K562 (cell line): ENCODE results near the gene GRIK2. TPM values are rescaled to one million over a fixed set of nuclear protein-coding genes. Genes with fewer than 3 reads are reported as not detected.

Source experiments
- ATAC-seq: fragments of 200-7000 bp; cut with Tn5 transposase; 3 replicates; pipeline ENCODE4 v1.9.1; 2020; ENCODE audit warnings: moderate library complexity
- BruUV-seq: library from RNA; stranded (reverse); fragments of 400-500 nt; replicated peaks from 2 replicates; lab custom pipeline; 2021; lab: Mats Ljungman, UMichigan
- CTCF ChIA-PET: fragments of 300-600 bp; formaldehyde crosslinking; extraction: SDS; loops from one replicate; lab custom pipeline; 2021; ENCODE audit warnings: low intra/inter-chr PET ratio; lab: Yijun Ruan, JAX
- POLR2A ChIA-PET: fragments of 300-600, 350-650 bp; sonication (Branson Sonifier 250); formaldehyde crosslinking; extraction: SDS; loops from one replicate; lab custom pipeline; 2021; ENCODE audit warnings: antibody characterized with exemption, inconsistent platforms; lab: Yijun Ruan, JAX
- DNase-seq, 4 experiments: peaks; one replicate each; pipeline versions ENCODE4 v3.0.0 to v3.0.0-alpha.2; 2011 to 2018; ENCODE audit warnings: low spot score in 3 of 4, mixed read lengths in 3 of 4; ENCODE audit errors: extremely low read depth in 1 of 4
- FAIRE-seq: peaks from 2 replicates; lab custom pipeline; 2011; peaks lifted over from hg19 to GRCh38; lab: Jason Lieb, UNC
- H2AFZ ChIP-seq: 2 replicates; pipeline ENCODE4 v1.6.0; 2011; ENCODE audit warnings: low read depth, low read length, control low read depth, inconsistent platforms
- H3K27ac ChIP-seq: fragments of 200-600 bp; 3 replicates; pipeline ENCODE4 v1.8.0; 2011; ENCODE audit warnings: low read depth, mild to moderate bottlenecking, control low read depth, inconsistent platforms, low read length, moderate library complexity, mixed read lengths; ENCODE audit errors: extremely low read depth
- H3K27me3 ChIP-seq, 2 experiments: fragments of 300-600 bp in 1 of 2; 2 replicates in 1 of 2; 3 replicates in 1 of 2; pipeline versions ENCODE4 v1.6.0 to v1.8.0; 2011; ENCODE audit warnings: inconsistent platforms in 2 of 2, low read length in 2 of 2, mild to moderate bottlenecking in 1 of 2, mixed read lengths in 1 of 2, moderate library complexity in 1 of 2; ENCODE audit not compliant: control insufficient read depth in 2 of 2, insufficient read depth in 2 of 2
- H3K36me3 ChIP-seq: fragments of 300-600 bp; 3 replicates; pipeline ENCODE4 v1.8.0; 2011; ENCODE audit warnings: mild to moderate bottlenecking, low read length, inconsistent platforms; ENCODE audit not compliant: control insufficient read depth, insufficient read depth
- H3K4me1 ChIP-seq, 2 experiments: fragments of 200-600 bp in 1 of 2; replicated peaks in 1 of 2; 2 replicates in 1 of 2; 3 replicates in 1 of 2; pipeline versions ENCODE4 v1.5.1 to v1.8.0; 2011; ENCODE audit warnings: inconsistent platforms in 2 of 2, low read length in 2 of 2, mild to moderate bottlenecking in 1 of 2, mixed read lengths in 1 of 2, moderate library complexity in 1 of 2; ENCODE audit not compliant: control insufficient read depth in 2 of 2, insufficient read depth in 2 of 2
- H3K4me2 ChIP-seq: 2 replicates; pipeline ENCODE4 v1.6.1; 2011; ENCODE audit warnings: low read length, control low read depth, inconsistent platforms, mixed read lengths; ENCODE audit not compliant: insufficient read depth
- H3K4me3 ChIP-seq: fragments of 200-600 bp; sonication (generic), shearing (Covaris generic); 2 replicates; pipeline ENCODE4 v1.5.1; 2016; ENCODE audit warnings: control low read depth, inconsistent platforms
- H3K79me2 ChIP-seq: fragments of 200-600 bp; 3 replicates; pipeline ENCODE4 v1.8.0; 2011; ENCODE audit warnings: low read length, inconsistent platforms; ENCODE audit not compliant: control insufficient read depth, insufficient read depth
- H3K9ac ChIP-seq, 2 experiments: 2 replicates each; pipeline versions ENCODE4 v1.6.0 to v1.6.1; 2011; ENCODE audit warnings: low read depth in 2 of 2, low read length in 2 of 2, control low read depth in 1 of 2, inconsistent platforms in 1 of 2, mild to moderate bottlenecking in 1 of 2, mixed read lengths in 1 of 2; ENCODE audit not compliant: insufficient read depth in 1 of 2
- H3K9me1 ChIP-seq: one replicate; pipeline ENCODE4 v1.6.0; 2011; ENCODE audit warnings: inconsistent platforms, mild to moderate bottlenecking, low read length, moderate library complexity; ENCODE audit not compliant: control insufficient read depth, insufficient read depth
- H3K9me3 ChIP-seq: replicated peaks from 2 replicates; pipeline ENCODE4 v1.5.1; 2011; ENCODE audit warnings: low read depth, low read length, inconsistent platforms; ENCODE audit not compliant: control insufficient read depth, insufficient read depth
- H4K20me1 ChIP-seq: replicated peaks from 2 replicates; pipeline ENCODE4 v1.6.1; 2011; ENCODE audit warnings: low read length, inconsistent platforms, mixed read lengths; ENCODE audit not compliant: control insufficient read depth, insufficient read depth
- CREB1 ChIP-seq, 2 experiments: sonication (generic) in 1 of 2; formaldehyde crosslinking in 1 of 2; IDR thresholded peaks; 2 replicates each; pipeline versions ENCODE4 v1.6.1 to v1.8.0; 2012 to 2022; ENCODE audit warnings: inconsistent platforms in 1 of 2, mild to moderate bottlenecking in 1 of 2, missing genetic modification reagents in 1 of 2, moderate library complexity in 1 of 2
- ELF2 ChIP-seq: fragments of 250-450 bp; sonication (Bioruptor Pico); IDR thresholded peaks from 2 replicates; pipeline ENCODE4 v1.5.0; 2021; ENCODE audit warnings: mild to moderate bottlenecking
- HMG20B ChIP-seq: fragments of 250-450 bp; sonication (Bioruptor Pico); IDR thresholded peaks from 2 replicates; pipeline ENCODE4 v1.5.0; 2021; ENCODE audit warnings: mild to moderate bottlenecking
- MAFF ChIP-seq: IDR thresholded peaks from 2 replicates; pipeline ENCODE4 v1.6.1; 2012; ENCODE audit warnings: low read length, improper control_type of control experiment
- MEF2A ChIP-seq: IDR thresholded peaks from 2 replicates; pipeline ENCODE4 v1.6.1; 2011; ENCODE audit warnings: low read depth, mild to moderate bottlenecking, low read length, moderate library complexity; ENCODE audit not compliant: control insufficient read depth
- SLC30A9 ChIP-seq: fragments of 250-450 bp; sonication (Bioruptor Pico); IDR thresholded peaks from 2 replicates; pipeline ENCODE4 v1.8.0; 2022; ENCODE audit warnings: mild to moderate bottlenecking, moderate library complexity
- WGBS: fragments of 100-300 bp; shearing (Covaris generic); methylation state at CpG from one replicate; pipeline ENCODE4 v1.1.6; 2016; ENCODE audit warnings: low coverage, mixed read lengths; ENCODE audit not compliant: insufficient coverage; ENCODE audit errors: missing lambda C conversion rate; 5-methylcytosine and 5-hydroxymethylcytosine counted together
- in situ Hi-C: fragments of 300-500 bp; cut with MboI; formaldehyde crosslinking; loops from 4 replicates; pipeline ENCODE4 v1.15.0; 2018; ENCODE audit warnings: inconsistent platforms, mixed read lengths
- intact Hi-C: fragments of 100-400 bp; cut with micrococcal nuclease; formaldehyde crosslinking; loops from 2 replicates; pipeline ENCODE4 v1.14.2; 2022
- polyA plus RNA-seq, 8 experiments: library from polyadenylated mRNA; depleted of rRNA in 4 of 8; stranded (reverse) in 5 of 8; unstranded in 3 of 8; fragments of >200 nt; fragmentation: Nextera tagmentation in 2 of 8; fragmentation: Illumina TruSeq in 1 of 8; extraction: Ambion mirVana in 2 of 8; extraction: Trizol in 1 of 8; gene quantifications; 2 replicates each; pipeline versions ENCODE4 v1.2.1 to v1.2.3, GENCODE V29; 2011 to 2014; ENCODE audit warnings: inconsistent platforms in 1 of 8, missing spikeins in 1 of 8
- total RNA-seq, 7 experiments: library from RNA; depleted of rRNA in 6 of 7; stranded (reverse); fragments of >200 nt in 6 of 7; fragmentation: Illumina TruSeq in 2 of 7; extraction: Trizol in 2 of 7; gene quantifications; 2 replicates each; pipeline versions ENCODE4 v1.2.1 to v1.2.3, GENCODE V29; 2011 to 2021; ENCODE audit warnings: low replicate concordance in 1 of 7
- TF ChIP-seq, protein P1 (sequence below): sonication (generic); formaldehyde crosslinking; IDR thresholded peaks from 2 replicates; pipeline ENCODE4 v1.8.1; 2023; ENCODE audit warnings: mild to moderate bottlenecking, missing genetic modification reagents

The GRIK2 gene
- total and polyA plus RNA-seq, 9 of the 15 experiments (the other 6 are each of a cell fraction or from before 2014, with no cell fraction given) = not detected

DNA sequence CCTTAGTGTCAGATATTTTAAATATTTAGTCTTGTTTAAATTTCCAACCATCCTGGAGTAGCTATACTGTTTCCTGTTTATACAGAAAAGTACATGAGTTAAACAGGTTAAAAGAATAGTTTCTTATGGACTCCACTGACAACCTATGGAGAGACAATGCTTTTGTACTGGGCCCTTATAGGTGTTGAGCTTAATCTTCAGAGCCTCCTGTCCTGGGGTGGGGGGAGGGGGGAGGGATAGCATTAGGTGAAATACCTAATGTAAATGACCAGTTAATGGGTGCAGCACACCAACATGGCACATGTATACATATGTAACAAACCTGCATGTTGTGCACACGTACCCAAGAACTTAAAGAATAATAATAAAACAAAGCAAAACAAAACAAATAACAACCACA lies 322.9 kb downstream of the GRIK2 start:
- TF ChIP-seq HMG20B = no peak
- TF ChIP-seq SLC30A9 = no peak
- TF ChIP-seq ELF2 (CRISPR knock-in tag) = no peak
- no peak for TF ChIP-seq MAFF
- TF ChIP-seq CREB1 (IDR thresholded peaks at IDR 0.05) = no peak
- TF ChIP-seq CREB1 (CRISPR knock-in tag; IDR thresholded peaks at IDR 0.05) = no peak
- TF ChIP-seq MEF2A = no peak
- TF ChIP-seq, protein P1, sequence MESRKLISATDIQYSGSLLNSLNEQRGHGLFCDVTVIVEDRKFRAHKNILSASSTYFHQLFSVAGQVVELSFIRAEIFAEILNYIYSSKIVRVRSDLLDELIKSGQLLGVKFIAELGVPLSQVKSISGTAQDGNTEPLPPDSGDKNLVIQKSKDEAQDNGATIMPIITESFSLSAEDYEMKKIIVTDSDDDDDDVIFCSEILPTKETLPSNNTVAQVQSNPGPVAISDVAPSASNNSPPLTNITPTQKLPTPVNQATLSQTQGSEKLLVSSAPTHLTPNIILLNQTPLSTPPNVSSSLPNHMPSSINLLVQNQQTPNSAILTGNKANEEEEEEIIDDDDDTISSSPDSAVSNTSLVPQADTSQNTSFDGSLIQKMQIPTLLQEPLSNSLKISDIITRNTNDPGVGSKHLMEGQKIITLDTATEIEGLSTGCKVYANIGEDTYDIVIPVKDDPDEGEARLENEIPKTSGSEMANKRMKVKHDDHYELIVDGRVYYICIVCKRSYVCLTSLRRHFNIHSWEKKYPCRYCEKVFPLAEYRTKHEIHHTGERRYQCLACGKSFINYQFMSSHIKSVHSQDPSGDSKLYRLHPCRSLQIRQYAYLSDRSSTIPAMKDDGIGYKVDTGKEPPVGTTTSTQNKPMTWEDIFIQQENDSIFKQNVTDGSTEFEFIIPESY = no peak
- H3K9me1 ChIP-seq = no peaks in the 10 kb centered on the region
- intact Hi-C loops (no loop called here), in situ Hi-C loops (no loop called here)
- H3K4me2 ChIP-seq = no peak overlapping the region
- BruUV-seq = no TSS peak
- WGBS = 0% methylated on average over 1 of the region's 1 CpG
- no peak overlapping the region for H3K9ac ChIP-seq
- H3K79me2 ChIP-seq = no peaks in the 10 kb centered on the region
- no peaks in the 10 kb centered on the region for H4K20me1 ChIP-seq
- DNase-seq (no peak), FAIRE-seq (no peak), ATAC-seq (no peak)
- H3K27me3 ChIP-seq = no peaks in the 10 kb centered on the region
- ChIA-PET CTCF (no interaction called here), POLR2A (no interaction called here)
- no peak overlapping the region for H3K4me3 ChIP-seq
- H2AFZ ChIP-seq = no peak overlapping the region
- no peak overlapping the region for H3K27ac ChIP-seq
- no peaks in the 10 kb centered on the region for H3K9me3 ChIP-seq
- no peaks in the 10 kb centered on the region for H3K36me3 ChIP-seq
- no peaks in the 10 kb centered on the region for H3K4me1 ChIP-seq
